ENCODE measurements around the gene MAP3K20. TPM values are rescaled to one million over a fixed set of nuclear protein-coding genes. Genes with fewer than 3 reads are reported as not detected.

MAP3K20 gene
- total and polyA plus RNA-seq, 2 donors (not counting 1 experiment from before 2014, with no cell fraction given), result 105 to 138 TPM

GRCh38 chr2:173059971-173060461 lies 15.6 kb upstream of the MAP3K20 start:
- no peak overlapping the region for H3K4me3 ChIP-seq (replicated peaks in 1 of 4; ENCODE audit: control extremely low read depth in 1 of 4, insufficient read depth in 1 of 4, low read depth in 3 of 4, low read length in 4 of 4)
- H3K4me1 ChIP-seq (ENCODE audit: control insufficient read depth, extremely low read depth, insufficient read depth, low read length), result no peaks in the 10 kb centered on the region
- DNase-seq (ENCODE audit: low read depth in 2 of 2), result peak in 1 of 2 donors; percentile 66
- H3K79me2 ChIP-seq (ENCODE audit: control insufficient read depth, insufficient read depth, low read length), result no peaks in the 10 kb centered on the region
- H3K4me2 ChIP-seq (ENCODE audit: extremely low read depth, insufficient read depth, low read length), result no peak overlapping the region
- H3K36me3 ChIP-seq (ENCODE audit: control insufficient read depth, insufficient read depth, low read length), result no peaks in the 10 kb centered on the region
- H3K27me3 ChIP-seq (ENCODE audit: control insufficient read depth, insufficient read depth, low read length), result no peaks in the 10 kb centered on the region
- no peak overlapping the region for H3K9ac ChIP-seq (ENCODE audit: insufficient read depth, low read length)
- TF ChIP-seq EZH2 (IDR thresholded peaks at IDR 0.05; ENCODE audit: low read length, missing control alignments), result no peak
- no peak for TF ChIP-seq CTCF (conservative IDR thresholded peaks at IDR 0.05 in 1 of 2, IDR thresholded peaks at IDR 0.05 in 1 of 2; ENCODE audit: low read depth in 1 of 2, low read length in 2 of 2)
- H2AFZ ChIP-seq (ENCODE audit: low read length), result no peak overlapping the region
- H3K27ac ChIP-seq (ENCODE audit: insufficient read depth, low read length), result no peak overlapping the region
- no peaks in the 10 kb centered on the region for H4K20me1 ChIP-seq (ENCODE audit: control insufficient read depth, extremely low read depth, insufficient read depth, low read length)
- H3K9me3 ChIP-seq (ENCODE audit: control insufficient read depth, insufficient read depth, low read depth, low read length), result no peaks in the 10 kb centered on the region

- no peaks in the 10 kb centered on the region for H3K27me3 ChIP-seq (ENCODE audit: control insufficient read depth, insufficient read depth, low read length)
- no peaks in the 10 kb centered on the region for H3K36me3 ChIP-seq (ENCODE audit: control insufficient read depth, insufficient read depth, low read length)
- no peak overlapping the region for H3K9ac ChIP-seq (ENCODE audit: insufficient read depth, low read length)
- no peaks in the 10 kb centered on the region for H3K79me2 ChIP-seq (ENCODE audit: control insufficient read depth, insufficient read depth, low read length)
- H3K4me1 ChIP-seq (ENCODE audit: control insufficient read depth, extremely low read depth, insufficient read depth, low read length), result no peaks in the 10 kb centered on the region
- H3K27ac ChIP-seq (ENCODE audit: insufficient read depth, low read length), result no peak overlapping the region
- H2AFZ ChIP-seq (ENCODE audit: low read length), result no peak overlapping the region
- DNase-seq (ENCODE audit: low read depth in 2 of 2), result peak in 1 of 2 donors; percentile 42
- no peak overlapping the region for H3K4me2 ChIP-seq (ENCODE audit: extremely low read depth, insufficient read depth, low read length)
- no peaks in the 10 kb centered on the region for H3K9me3 ChIP-seq (ENCODE audit: control insufficient read depth, insufficient read depth, low read depth, low read length)
- no peak for TF ChIP-seq CTCF (conservative IDR thresholded peaks at IDR 0.05 in 1 of 2, IDR thresholded peaks at IDR 0.05 in 1 of 2; ENCODE audit: low read depth in 1 of 2, low read length in 2 of 2)
- TF ChIP-seq EZH2 (IDR thresholded peaks at IDR 0.05; ENCODE audit: low read length, missing control alignments), result no peak
- H3K4me3 ChIP-seq (replicated peaks in 1 of 4; ENCODE audit: control extremely low read depth in 1 of 4, insufficient read depth in 1 of 4, low read depth in 3 of 4, low read length in 4 of 4), result no peak overlapping the region
- no peaks in the 10 kb centered on the region for H4K20me1 ChIP-seq (ENCODE audit: control insufficient read depth, extremely low read depth, insufficient read depth, low read length)
These were observed 12.8 kb upstream of the MAP3K20 start for GRCh38 chr2:173062801-173063200.

- Histone ChIP-seq H3K27ac (ENCODE audit: insufficient read depth, low read length) (no peak overlapping the region), H2AFZ (ENCODE audit: low read length) (no peak overlapping the region), H3K9me3 (ENCODE audit: control insufficient read depth, insufficient read depth, low read depth, low read length) (no peaks in the 10 kb centered on the region), H3K27me3 (ENCODE audit: control insufficient read depth, insufficient read depth, low read length) (no peaks in the 10 kb centered on the region), H3K4me2 (ENCODE audit: extremely low read depth, insufficient read depth, low read length) (no peak overlapping the region), H3K79me2 (ENCODE audit: control insufficient read depth, insufficient read depth, low read length) (no peaks in the 10 kb centered on the region), H4K20me1 (ENCODE audit: control insufficient read depth, extremely low read depth, insufficient read depth, low read length) (no peaks in the 10 kb centered on the region), H3K4me3 (replicated peaks in 1 of 4; ENCODE audit: control extremely low read depth in 1 of 4, insufficient read depth in 1 of 4, low read depth in 3 of 4, low read length in 4 of 4) (no peak overlapping the region), H3K36me3 (ENCODE audit: control insufficient read depth, insufficient read depth, low read length) (no peaks in the 10 kb centered on the region), H3K4me1 (ENCODE audit: control insufficient read depth, extremely low read depth, insufficient read depth, low read length) (no peaks in the 10 kb centered on the region), H3K9ac (ENCODE audit: insufficient read depth, low read length) (no peak overlapping the region)
- TF ChIP-seq EZH2 (IDR thresholded peaks at IDR 0.05; ENCODE audit: low read length, missing control alignments), result no peak
- TF ChIP-seq CTCF (conservative IDR thresholded peaks at IDR 0.05 in 1 of 2, IDR thresholded peaks at IDR 0.05 in 1 of 2; ENCODE audit: low read depth in 1 of 2, low read length in 2 of 2), result no peak
- DNase-seq (ENCODE audit: low read depth in 2 of 2), result peak in 1 of 2 donors; percentile 85
These were observed 11.4 kb upstream of the MAP3K20 start for GRCh38 chr2:173064151-173064805.
